HG02938 (cell line): Measurements from ENCODE around the gene MPZL1.

Source experiments
- ATAC-seq: cut with Tn5 transposase; IDR thresholded peaks from one replicate; pipeline ENCODE4 v1.9.1; 2021; ENCODE audit warnings: mild to moderate bottlenecking, moderate library complexity; ENCODE audit not compliant: unreplicated experiment

The MPZL1 gene

GRCh38 chr1:167747988-167748387, 26.2 kb downstream of the MPZL1 start:
- no peak for ATAC-seq

GRCh38 chr1:167748906-167749305, 27.1 kb downstream of the MPZL1 start:
- no peak for ATAC-seq

DNA sequence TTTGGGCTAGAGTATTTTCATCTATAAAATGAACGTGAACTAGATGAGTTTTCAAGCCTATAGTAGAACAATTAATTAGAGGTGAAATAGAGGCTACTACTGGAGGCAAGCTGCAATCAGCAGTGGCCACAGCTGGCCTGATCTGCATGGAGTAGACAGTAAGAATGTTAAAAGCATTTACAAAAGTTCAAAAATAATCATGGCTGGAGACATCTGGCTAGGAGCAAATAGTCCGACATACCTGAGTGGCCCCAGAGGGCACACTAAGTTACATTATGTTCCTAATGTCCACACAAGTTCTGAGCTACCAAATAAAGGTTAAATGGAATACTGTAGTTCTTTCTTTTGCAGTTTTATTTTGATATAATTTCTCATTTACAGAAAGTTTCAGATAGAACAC, 28.0 kb downstream of the MPZL1 start:
- ATAC-seq = no peak

GRCh38 chr1:167750641-167751040, 28.9 kb downstream of the MPZL1 start:
- no peak for ATAC-seq

- ATAC-seq = no peak
Observed at GRCh38 chr1:167751676-167752075, 29.9 kb downstream of the MPZL1 start.

- ATAC-seq = no peak
Observed at GRCh38 chr1:167752219-167752985, 30.6 kb downstream of the MPZL1 start.

- ATAC-seq = no peak
Observed at GRCh38 chr1:167755654-167756053, 33.9 kb downstream of the MPZL1 start.

DNA sequence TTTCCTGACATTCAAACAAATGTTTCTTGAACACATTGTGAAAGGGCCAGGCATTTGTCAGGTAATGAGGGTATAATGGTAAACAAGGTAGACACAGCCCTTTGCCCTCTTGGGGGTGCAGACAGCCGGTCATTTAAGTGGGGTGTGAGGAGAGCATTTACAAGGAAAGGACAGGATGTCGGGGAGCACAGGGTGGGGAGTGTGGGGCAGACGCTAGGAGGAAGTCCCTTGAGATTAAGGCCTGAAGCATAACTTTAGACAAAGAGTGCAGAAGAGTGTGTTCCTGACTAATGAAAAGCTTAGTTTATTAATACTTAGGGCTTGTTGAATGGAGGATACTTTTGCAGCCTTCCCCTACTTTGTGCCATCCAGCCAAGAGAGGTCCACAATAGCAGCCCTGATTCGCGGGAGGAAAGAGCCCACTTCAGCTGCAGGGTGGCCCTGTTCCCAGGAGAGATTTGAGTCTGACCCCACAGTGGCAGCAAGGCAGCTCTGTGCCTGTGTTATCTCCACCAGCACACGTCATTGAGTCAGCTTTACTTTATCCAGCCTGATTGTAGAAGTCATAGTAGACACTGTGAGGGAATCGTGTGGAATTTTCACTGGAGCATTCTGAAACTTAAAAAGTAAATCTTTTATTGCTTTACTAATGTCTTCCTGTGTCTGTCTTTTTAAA, 35.1 kb downstream of the MPZL1 start:
- ATAC-seq = no peak

- no peak for ATAC-seq
Observed at GRCh38 chr1:167757433-167758309, 35.9 kb downstream of the MPZL1 start.

DNA sequence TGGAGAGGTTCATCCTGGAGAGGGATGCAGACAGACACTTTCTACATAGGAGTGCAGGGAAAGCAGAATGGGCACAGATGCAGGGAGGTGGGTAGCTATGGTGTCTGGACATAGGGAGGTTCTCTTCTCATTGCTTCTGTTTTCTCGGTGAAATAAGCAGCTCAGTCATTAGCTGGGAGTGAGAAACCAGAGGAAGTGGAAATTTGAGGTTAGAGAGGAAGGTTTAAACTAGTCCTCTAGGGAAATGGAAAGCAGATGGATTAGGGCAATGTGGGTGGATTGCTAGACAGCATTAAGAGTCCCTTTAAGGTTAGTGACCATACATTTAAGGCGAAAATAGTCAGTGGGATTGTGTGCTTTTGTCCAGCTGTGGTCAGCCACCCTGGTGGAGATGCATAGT, 39.6 kb downstream of the MPZL1 start:
- no peak for ATAC-seq

GRCh38 chr1:167762061-167762746, 40.4 kb downstream of the MPZL1 start:
- ATAC-seq = no peak

DNA sequence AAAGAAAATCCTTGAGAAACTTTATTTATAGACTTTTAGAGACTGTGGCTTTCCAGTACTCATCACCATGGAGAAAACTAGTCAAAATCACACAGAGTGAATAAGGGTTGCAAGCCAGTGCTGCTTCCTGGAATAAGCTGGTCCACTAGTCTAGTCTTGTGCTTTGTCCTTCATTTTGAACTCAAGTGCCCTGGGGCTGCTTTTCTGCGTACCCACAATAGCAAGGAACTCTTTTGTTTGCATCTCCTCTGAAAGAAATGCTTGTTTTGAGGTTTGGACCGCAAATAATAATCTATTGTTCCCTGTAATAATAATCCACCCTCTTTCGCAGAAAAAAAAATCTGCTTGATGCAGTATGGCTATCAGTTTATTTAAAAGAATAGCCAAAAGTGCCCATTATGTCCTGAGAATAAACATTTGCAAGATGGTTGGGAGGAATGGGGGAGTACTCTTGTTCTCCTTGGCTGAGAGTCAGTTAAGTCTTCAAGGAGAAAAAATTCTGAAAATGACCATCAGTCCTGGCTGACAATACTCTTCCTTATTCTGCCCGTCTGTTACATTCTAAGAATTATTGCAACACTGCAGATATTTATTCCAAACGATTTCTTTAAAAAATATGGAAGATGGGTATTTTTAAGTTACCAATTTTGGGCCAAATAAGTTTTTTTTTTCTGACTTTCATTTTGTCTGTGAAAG, 41.9 kb downstream of the MPZL1 start:
- ATAC-seq = no peak

GRCh38 chr1:167764458-167765330, 42.9 kb downstream of the MPZL1 start:
- ATAC-seq = no peak

DNA sequence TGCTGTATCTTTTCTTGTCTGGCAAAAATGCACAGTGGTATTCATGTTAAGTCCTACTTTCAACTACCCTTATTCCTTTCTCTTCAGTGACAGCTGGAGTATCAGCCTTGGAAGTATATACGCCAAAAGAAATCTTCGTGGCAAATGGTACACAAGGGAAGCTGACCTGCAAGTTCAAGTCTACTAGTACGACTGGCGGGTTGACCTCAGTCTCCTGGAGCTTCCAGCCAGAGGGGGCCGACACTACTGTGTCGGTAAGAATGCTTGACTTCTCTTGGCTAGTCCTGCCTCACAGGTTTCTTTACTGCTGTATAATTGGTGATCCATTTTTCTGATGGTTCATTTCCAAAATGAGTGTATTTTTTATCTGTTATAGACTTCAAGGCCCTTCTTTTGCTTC, 43.7 kb downstream of the MPZL1 start:
- ATAC-seq = no peak

- no peak for ATAC-seq
Observed at GRCh38 chr1:167766538-167766937, 44.8 kb downstream of the MPZL1 start.

GRCh38 chr1:167767761-167768160, 46.0 kb downstream of the MPZL1 start:
- ATAC-seq = no peak

GRCh38 chr1:167770127-167770526, 48.3 kb downstream of the MPZL1 start:
- no peak for ATAC-seq

DNA sequence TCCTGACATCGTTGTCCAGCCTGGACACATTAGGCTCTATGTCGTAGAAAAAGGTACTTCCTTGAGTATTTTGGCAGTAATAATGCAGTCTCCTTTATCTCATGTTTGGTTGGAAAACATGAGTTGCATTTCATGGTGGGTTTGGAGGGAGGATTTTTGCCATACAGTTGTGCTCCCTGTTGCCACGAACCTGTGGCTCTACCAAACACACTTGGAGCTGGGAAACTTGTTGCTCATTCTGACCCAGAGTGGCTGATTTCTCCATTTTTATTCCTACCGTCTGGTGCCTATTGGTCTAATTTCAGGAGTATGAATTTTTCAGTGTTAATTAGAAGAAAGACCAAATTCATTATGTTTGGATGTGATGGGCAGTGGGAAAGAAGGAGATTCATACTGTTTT, 50.7 kb downstream of the MPZL1 start:
- ATAC-seq = no peak

- no peak for ATAC-seq
Observed at GRCh38 chr1:167773516-167773915, 51.7 kb downstream of the MPZL1 start.
